ENCODE measurements around the gene HEMK1.

The HEMK1 gene

DNA sequence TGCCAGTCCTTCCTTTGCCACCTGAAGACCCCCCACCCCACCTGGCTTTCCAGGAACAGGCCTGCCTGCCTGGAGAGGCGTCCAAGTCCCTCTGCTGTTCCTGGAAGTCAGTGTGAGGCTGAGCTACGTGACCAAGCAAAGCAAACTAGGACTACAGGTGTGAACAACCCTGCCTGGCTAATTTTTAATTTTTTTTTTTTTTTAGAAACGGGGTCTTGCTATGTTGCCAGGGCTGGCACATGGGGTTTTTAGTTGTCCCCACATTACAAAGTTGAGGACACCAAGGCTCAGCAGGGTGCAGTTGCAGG is 17.4 kb downstream of the HEMK1 start:
- H3K27ac ChIP-seq = no peak overlapping the region
- TF ChIP-seq ZFX (IDR thresholded peaks at IDR 0.05) = no peak
- TF ChIP-seq, protein P1, sequence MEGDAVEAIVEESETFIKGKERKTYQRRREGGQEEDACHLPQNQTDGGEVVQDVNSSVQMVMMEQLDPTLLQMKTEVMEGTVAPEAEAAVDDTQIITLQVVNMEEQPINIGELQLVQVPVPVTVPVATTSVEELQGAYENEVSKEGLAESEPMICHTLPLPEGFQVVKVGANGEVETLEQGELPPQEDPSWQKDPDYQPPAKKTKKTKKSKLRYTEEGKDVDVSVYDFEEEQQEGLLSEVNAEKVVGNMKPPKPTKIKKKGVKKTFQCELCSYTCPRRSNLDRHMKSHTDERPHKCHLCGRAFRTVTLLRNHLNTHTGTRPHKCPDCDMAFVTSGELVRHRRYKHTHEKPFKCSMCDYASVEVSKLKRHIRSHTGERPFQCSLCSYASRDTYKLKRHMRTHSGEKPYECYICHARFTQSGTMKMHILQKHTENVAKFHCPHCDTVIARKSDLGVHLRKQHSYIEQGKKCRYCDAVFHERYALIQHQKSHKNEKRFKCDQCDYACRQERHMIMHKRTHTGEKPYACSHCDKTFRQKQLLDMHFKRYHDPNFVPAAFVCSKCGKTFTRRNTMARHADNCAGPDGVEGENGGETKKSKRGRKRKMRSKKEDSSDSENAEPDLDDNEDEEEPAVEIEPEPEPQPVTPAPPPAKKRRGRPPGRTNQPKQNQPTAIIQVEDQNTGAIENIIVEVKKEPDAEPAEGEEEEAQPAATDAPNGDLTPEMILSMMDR (conservative IDR thresholded peaks at IDR 0.05) = no peak

DNA sequence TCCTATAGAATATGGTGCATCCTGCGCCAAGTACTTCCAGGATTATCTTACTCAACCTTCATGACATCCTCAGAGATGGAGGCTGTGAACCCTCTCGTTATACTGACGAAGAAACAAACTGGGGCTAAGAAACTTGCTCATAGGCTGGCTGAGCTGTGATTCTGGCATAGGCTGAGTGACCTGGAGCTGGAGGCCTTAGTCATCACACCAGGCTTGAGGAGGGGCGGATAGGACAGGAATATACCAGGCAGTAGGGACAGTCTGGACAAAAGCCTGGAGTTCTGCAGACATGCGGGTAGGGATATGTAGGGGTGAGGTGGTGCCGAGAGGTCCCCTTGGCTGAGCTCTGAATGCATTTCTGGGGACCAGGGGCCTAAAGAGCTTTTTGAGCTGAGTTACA is 18.1 kb downstream of the HEMK1 start:
- H3K27ac ChIP-seq = no peak overlapping the region

DNA sequence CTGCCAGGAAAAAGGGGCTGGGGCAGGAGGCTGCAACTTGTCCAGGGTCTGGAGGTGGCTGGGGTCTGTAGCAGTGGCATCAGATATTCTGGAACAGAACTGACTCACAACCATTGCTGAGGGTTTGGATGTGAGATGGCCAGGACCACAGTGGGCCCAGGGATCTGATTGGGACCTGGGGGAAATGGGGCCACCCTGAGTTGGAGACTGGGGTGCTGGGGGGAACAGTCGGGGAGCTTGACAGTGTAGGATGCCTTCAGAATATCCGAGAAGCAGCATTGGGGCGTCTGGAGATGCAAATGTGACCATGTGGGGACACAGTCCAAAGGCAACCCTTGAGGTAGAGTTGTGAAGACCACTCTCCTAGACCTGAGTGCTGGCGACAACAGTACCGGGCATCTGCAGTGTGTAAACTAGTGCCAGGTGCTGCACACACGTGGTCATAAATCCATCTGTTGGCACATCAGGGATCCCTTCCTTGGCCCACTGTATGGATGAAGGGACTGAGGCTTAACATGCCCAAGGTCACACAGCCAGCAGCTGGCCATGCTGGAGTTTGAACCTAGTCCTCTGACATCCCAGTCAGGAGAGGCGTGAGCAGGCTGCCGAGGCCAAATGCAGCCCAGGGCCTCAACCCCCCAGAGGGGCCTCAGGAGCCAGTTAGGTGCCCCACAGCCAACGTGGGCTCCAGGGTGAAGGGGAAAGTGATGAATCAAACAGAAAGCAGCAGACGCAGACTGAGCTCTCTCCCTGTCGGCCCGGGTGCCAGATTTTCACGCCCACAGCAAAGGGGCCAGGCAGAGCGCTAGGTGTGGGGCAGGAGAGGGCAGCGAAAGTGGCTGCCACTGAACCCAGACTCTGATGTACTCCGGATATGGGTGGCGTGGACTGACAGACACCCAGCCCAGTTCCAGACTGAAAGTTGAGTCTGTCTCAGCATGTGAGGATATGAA is 18.8 kb downstream of the HEMK1 start:
- no peak overlapping the region for H3K27ac ChIP-seq
- TF ChIP-seq, protein P1 (conservative IDR thresholded peaks at IDR 0.05) = no peak
- no peak for TF ChIP-seq ZFX (IDR thresholded peaks at IDR 0.05)

More for the DNA sequence above, 18.1 kb downstream of the HEMK1 start:
- no peak for TF ChIP-seq ZFX (IDR thresholded peaks at IDR 0.05)
- TF ChIP-seq, protein P1 (conservative IDR thresholded peaks at IDR 0.05) = no peak

DNA sequence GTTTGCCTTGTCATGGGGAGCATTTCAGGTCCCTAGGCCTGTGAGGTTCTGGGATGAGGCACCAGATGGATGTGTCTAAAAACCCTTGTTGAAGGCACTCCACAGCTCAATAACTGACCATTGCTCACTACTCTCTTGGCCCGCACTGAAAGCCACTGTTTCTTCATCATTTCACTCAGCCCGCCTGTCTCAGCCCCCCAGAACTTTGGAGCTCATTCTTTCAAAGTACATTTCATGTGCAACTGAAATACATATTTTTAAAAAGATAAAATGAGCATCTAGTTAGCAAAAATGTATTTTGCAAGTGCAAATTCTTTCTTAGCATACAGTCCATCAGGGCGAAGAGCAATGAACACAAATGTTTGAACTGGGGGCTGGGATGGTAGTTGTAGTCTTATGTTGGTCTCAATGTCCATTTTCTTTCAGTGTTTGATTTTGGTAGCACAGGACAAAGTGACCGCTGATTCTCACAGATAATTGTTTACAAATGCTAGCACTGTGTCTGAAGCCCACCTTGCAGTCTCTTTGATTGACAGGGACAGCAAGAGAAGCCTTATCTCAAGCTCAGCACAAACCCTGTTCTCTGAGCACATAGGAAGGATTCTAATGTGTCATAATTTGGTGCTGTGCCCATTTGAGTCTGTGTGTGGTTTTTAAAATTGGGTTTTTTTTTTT is 19.6 kb downstream of the HEMK1 start:
- TF ChIP-seq ZFX (IDR thresholded peaks at IDR 0.05) = no peak
- TF ChIP-seq, protein P1 (conservative IDR thresholded peaks at IDR 0.05) = no peak
- H3K27ac ChIP-seq = no peak overlapping the region

DNA sequence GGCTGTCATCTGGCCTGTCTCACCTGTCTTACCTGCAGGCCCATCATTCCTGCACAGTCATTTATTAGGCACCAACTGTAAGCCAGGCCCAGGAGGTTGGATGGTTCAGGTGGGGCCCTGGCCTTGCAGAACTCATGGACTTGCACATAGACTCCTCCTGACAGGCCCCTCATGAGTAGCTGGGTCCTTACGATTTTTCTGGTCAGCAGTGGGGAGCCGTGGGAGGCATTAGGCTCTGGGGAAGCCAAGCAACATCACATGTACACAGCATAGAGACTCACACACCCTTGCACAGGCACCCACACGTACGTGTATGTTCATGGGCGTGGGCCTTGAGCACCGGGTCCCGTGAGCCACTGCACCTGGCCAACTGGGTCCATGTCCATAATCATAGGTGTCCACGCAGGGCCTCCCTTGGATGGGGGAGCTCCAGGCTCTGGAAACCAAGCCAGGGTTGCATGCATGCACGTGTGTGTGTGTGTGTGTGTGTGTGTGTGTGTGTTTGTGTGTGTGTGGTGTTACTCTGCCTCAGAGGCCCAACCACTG is 21.9 kb downstream of the HEMK1 start:
- TF ChIP-seq, protein P1 (conservative IDR thresholded peaks at IDR 0.05) = no peak
- TF ChIP-seq ZFX (IDR thresholded peaks at IDR 0.05) = no peak
- no peak overlapping the region for H3K27ac ChIP-seq

DNA sequence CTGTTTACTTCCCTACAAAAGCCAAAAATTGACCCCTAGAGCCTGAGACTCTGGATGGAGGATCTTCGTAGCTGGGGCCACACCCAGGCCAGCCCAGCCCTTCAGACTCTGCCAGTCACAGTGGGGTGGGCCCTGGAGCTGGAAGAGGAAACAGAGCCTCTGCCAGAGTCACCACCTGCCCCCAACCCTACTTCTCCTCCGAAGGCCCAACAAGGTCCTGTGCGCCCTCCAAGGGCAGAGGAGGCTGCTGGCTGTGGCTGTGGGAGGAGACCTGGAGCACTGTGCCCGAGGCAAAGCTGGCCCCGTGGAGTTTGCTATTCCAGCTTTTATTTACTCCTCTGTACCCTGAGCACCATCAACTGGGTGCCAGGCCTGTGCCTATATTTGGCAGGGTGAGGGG is 23.2 kb downstream of the HEMK1 start:
- TF ChIP-seq ZFX (IDR thresholded peaks at IDR 0.05) = no peak
- TF ChIP-seq, protein P1 (conservative IDR thresholded peaks at IDR 0.05) = no peak
- no peak overlapping the region for H3K27ac ChIP-seq

DNA sequence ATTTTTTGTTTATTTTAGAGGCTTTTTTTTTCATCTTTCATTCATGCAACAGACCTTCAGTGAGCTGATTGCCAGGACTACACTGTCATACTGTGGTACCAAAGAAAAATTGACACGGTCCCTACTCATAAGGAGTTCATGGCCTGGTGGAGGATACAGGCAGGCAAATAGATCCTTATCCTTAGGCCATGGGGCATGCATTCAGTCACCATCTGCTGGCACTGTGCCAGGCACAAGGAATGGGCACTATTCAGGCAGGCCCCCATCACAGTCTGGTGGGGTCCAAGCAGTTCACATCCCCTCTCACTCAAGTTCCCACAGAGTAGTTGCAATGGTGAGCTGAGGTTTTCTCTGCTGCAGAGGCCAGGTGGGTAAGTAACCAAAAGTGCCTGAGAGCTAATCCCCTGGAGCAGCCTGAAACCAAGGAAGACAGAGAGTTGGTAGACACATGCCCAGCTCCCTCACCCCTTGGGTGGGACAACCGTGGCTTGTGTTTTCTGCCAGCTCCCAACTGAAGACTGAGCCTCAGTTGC is 25.0 kb downstream of the HEMK1 start:
- no peak overlapping the region for H3K27ac ChIP-seq
- TF ChIP-seq, protein P1 (conservative IDR thresholded peaks at IDR 0.05) = no peak
- TF ChIP-seq ZFX (IDR thresholded peaks at IDR 0.05) = no peak
